Stimulated activated CD8-positive, alpha-beta memory T cell treated with anti-CD3 and anti-CD28 coated beads, Interleukin-4, amount 100 ng/mL, for 4 hours (primary cell): ENCODE measurements around the gene TMEM123.

Experiments used
- DNase-seq, 2 donors: peaks; one replicate each; pipeline ENCODE4 v3.0.0-alpha.2; 2020; ENCODE audit warnings: low read depth in 2 of 2, low spot score in 1 of 2

The TMEM123 gene, protein sequence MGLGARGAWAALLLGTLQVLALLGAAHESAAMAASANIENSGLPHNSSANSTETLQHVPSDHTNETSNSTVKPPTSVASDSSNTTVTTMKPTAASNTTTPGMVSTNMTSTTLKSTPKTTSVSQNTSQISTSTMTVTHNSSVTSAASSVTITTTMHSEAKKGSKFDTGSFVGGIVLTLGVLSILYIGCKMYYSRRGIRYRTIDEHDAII

DNA sequence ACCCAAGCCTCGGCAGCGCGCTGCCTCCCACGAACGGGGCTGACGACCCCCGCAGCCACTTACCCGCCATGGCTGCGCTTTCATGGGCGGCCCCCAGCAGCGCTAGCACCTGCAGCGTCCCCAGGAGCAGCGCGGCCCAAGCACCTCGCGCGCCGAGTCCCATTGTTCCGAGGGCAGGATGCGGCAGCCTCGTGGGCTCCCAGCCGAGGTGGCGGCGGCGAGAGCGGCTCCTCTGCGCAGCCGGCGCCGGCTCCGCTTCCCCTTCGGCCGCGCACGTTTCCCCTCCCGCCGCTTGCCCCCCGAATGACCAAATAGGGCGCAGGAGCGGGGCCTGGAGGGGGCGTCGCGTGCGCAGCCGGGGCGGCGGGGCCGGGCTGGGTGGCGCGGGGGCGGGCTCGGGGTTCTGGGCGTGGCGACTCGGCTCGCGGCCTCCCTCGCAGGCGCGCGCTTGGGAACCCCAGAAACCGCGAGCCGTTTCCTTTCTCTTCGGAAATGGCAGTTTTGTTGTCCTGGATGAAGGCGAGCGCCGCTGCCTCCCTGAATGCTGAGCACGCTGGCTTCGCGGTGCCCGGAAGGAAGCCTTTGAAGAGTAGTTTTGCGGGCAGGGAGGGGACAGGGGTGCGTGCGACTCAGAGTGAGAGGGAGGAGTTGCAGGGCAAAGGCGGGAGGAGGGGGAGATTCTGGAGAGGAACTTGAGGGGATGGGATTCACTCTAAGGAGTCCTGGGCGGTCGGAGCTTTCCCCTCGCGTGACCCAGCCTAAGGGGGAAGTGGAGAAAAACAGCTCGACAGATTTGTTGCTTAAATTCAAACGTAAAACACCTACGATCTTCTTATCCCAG, at the start of gene TMEM123:
TSS of gene TMEM123 (minus strand) at position 305 of the 841 bp plus-strand sequence. CDS start at position 163, 142 bp downstream.
- peak; percentile 75 for DNase-seq

DNA sequence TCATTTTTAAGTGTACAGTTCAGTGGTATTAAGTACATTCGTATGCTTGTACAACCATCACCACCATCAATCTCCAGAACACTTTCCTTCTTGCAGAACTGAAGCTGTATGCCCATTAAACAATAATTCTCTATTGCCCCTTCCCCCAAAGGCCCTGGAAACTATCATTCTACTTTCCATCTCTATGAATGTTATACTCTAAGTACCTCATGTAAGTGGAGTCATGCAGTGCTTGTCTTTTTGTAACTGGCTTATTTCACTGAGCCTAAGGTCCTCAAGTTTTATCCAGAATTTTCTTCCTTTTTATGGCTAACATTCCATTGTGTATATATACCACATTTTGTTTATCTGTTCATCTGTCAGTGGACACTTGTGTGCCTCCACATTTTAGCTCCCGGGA, 48.3 kb upstream of the TMEM123 start:
- DNase-seq, result no peak

DNA sequence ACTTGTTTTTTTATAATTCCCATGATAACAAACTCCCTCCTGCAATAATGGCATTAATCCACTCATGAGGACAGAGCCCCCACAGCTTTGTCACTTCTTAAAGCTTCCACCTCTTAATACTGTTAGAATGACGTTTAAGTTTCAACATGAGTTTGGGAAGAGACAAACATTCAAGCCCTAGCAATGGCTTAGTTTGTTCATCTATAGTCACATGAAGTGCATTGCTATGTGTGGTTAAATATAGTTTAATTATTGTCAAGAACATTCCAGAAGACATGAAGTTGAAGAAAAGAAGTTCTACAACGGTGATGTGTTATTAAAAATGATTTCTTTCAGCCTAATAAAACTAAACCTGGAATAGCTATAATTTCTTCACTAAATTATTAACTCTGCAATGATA, 47.4 kb upstream of the TMEM123 start:
- no peak for DNase-seq

DNA sequence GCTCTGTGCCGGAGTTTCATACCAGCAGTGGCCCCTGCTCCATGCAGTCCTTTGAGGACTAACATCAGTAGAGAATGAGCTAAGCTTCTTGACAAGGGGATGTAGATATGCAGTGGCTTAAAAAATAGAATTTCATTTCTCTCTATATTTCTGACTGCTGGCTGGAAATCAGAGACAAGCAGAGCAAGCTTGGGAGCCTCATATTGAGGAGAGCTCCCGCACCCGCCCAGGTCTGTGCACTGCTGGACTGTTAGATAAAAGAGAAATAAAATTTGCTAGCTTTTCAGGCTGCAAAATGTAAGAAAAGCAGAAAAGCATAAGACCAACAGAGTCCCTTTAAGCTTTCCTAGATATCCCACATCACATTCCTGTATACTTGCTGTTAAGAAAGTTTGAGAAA, 46.6 kb upstream of the TMEM123 start:
- no peak for DNase-seq

DNA sequence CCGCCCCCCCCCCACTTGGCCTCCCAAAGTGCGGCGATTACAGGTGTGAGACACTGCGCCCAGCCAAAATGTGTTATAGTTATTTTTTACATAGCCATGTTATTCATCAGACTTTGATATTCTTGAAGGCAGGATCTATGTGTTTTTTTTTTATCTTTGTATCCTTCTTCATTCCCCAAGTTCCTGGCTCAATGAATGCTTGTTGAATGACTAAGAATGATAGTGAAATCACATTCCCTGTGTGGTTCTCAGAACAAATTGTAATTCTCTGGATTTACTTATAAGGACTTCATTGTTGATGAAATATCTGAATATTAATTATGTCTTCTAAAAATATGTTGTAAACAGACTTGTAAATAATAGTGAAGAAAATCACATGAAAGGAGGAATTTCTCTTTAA, 44.5 kb upstream of the TMEM123 start:
- DNase-seq, result no peak

DNA sequence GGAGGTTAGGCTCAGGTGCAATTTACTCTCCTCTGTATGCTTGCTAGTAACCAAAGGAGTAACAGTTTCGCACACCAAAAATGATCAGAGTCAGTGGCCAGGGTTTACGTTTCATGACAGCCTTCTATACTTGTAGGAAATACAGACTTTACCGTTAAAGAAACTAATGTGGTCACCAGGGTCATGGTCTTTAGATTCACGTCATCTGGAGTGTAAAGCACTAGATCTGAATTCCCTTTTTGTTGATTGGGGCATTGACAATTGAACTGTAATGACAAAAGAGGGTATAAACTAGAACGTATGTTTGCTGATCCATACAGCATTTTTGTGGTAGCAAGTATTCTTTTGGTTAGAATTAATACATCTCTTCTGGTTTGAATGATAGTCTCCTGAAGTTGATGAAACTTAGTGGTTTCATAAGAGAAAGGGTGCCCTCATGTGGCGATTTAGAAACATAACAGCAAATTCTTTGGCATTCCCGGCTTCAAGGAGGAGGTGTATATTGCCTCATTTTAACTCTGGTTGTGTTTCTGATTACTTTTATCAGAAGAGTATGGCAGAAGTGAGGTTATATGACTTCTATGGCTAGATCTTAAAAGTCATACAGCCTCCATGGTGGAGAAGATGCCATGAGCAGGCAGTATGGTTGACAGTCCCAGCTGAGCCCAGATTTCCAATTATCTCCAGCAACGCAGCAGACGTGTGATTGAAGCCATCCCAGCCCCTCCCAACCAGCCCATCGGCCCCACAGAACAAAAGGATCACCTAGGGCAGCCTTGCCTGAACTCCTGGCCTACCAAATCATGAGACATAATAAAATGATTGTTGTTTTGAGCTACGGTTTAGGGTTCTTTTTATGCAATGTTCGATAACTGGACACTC, 42.8 kb upstream of the TMEM123 start:
- DNase-seq, result peak in 1 of 2 donors; percentile 11

DNA sequence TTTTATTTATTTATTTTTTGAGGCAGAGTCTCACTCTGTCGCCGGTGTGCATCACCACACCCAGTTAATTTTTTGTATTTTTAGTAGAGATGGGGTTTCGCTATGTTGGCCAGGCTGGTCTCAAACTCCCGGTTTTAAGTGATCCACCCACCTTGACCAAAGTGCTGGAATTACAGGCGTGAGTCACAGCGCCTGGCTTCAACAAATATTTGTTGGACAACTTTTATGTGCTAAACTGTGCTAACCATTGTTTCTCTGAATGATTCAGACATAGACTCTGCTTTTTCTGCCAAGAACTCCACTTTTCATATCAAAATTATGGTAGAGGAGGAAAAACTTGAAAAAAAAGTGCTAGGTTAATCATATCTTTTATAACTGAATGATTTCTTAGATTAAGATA, 41.7 kb upstream of the TMEM123 start:
- no peak for DNase-seq

DNA sequence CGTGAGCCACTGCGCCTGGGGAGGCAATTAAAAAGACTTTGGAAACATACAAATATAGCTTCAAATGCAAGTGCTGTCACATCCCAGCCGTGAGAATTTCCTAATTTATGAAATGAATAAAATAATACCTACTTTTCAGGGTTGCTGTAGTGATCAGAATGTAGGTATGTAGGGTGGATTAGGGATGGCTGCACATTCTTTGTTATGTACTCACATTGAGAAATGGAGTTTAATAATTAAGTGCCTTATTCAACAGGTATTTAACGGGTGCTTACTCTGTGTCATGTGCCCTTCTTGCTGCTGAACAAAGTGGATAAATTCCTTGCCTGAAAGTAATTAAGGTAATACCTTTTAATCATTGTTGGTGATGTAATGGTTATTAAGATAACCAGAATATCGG, 41.0 kb upstream of the TMEM123 start:
- DNase-seq, result no peak

DNA sequence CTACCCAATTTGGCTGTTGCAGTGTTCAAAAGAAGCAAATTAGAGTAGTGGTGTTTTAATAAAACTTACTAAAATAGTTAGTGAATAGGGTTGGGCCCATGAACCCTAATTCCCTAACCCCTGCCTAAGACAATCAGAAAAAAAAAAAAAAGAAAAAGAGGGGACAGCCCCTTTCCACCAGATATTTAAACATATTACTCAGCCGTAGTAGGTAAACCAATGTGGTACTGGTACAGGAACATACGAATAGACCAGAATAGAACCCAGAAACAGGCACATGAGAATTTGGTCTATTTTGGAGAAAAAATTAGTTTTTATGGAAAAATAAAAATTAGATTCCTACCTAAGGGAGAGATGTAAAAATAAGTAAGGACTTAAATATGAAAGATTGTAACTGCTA, 39.4 kb upstream of the TMEM123 start:
- DNase-seq, result no peak

DNA sequence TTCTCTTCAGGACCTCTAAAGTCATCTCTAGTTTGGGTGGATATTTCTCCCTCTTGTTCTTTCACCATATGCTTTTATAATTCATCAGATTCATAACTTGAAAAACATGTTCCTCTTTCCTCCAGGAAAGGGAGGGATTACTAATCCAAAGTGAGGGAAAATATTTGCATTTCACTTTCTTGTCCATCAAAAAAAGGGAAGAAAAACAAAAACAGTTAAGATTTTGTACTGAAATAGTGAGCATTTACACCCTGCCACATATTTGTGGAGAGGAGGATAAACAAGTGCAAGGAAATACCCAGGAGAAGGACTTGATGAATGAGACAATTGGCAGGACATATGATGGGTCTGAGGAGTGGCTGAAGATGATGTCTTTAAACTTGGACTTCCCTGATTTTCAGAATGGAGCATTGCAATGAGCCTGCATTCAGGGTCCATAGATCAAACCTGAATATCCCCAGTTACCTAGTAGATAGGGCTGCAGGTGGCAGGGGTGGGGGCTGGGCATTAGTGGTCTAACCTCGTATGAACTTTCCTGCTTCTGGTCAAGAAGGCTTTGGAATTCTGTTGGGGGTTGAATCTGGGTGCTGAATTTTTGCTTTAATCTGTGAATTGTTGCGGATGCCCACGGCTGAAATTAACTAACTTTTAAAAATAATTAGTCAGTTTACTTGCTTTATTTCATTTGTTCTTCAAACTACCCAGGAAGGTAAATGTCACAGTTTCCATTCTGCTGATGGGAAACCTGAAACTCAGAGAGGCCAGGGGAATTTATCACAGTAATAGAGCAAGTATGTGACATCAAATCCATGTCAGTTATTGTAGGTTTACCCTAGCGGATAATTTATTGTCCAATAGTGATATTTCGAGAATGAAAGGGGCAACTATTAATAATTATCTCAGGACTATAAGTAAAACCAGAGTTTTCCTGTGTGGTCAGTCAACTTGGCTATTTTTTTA, 36.9 kb upstream of the TMEM123 start:
- no peak for DNase-seq

DNA sequence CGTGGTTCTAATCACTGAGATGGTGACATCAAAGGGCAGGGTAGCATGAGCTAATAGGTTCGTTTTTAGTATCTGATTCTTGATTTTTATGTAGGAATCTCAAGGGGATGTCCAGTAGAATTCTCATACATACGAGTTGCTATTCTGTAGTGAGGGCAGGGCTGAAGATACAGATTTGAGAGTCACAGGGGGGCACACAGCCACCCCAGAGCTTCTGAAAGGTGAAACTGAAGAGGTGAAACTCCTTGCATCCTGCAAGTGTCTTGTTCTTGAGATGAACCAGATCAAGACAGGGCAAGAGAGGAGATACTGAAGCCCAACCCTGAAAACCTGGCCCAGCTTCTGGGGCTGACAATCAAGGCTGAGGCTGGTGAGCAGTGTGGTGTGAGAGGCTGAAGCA, 35.6 kb upstream of the TMEM123 start:
- DNase-seq, result no peak

DNA sequence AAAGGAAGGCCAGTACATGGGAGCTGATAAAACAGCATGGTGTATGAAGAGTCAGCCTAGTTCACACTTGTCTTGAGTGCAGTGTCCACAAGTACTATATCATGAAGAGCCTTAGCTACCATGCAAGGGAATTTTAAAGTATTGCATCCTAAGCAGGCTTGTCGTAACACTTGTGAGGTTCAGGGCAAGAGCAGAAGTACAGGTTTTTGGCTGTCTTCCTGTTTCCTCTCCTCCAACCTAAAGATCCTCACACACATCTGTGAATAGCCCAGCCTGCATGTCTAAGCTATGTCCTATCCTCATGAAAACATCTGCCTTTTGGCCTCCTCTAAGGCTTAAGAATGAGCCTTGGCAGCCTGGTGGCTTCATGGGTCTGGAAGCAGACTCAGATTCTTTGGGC, 34.6 kb upstream of the TMEM123 start:
- DNase-seq, result no peak

DNA sequence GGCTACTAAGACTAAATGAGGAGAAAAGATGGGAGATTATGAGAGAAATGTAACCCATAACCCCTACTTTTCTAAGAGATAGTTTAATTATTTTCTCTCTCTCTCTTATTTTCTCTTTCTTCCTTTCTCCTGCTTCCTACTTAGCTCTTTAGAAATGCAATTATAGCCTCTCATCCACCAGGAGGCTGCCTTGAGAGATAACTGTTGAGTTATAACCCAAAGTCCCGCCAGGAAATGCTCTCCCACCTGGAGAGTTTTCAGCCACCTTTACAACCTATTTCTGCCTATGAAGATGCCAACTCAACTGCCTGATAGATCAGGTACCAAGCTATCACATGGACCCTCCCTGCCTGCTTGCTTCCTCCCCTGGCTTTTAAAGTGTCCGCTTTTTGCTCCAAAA, 34.0 kb upstream of the TMEM123 start:
- no peak for DNase-seq

DNA sequence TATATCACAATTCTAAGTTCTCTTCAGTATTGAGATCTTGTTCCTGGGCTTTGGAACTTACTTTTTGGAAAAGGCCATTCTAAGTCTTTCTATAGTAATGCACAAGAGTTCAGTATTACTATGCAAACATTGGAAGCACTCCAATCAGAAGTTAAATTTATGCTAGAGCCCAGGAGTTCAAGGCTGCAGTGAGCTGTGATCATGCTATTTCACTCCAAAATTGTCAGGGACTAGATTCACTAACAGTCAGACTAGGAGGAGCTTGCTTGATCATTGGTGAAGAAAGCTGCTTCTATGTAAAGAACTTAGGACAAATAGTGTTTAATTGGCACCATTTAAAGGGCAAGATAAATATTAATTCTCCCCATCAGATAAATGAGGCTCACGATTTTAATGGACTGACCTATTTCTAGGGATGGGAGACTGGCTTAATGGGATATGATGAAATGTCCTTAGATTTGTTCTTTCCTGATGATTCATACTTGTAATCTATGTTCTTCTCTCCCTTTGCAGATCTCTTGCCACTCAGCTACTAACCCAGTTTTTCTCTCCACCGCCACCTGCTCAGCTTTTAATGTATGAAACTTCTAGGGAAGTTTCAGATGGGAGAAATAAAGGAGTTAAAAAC, 32.6 kb upstream of the TMEM123 start:
- DNase-seq, result no peak

DNA sequence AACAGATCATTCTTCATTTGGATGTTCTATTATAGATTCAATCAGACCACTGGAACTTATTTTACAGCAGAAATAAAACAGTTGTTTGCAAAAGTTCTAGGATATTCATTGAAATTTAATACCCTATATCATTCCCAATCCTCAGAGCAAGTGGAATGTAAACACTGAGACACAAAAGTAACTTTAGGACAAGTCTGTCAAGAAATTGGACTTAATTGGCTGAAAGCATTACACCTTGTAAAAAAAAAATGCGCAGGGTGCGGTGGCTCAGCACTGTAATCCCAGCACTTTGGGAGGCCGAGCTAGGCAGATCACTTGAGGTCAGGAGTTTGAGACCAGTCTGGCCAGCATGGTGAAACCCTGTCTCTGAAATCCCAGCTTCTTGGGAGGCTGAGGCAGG, 29.9 kb upstream of the TMEM123 start:
- DNase-seq, result no peak

DNA sequence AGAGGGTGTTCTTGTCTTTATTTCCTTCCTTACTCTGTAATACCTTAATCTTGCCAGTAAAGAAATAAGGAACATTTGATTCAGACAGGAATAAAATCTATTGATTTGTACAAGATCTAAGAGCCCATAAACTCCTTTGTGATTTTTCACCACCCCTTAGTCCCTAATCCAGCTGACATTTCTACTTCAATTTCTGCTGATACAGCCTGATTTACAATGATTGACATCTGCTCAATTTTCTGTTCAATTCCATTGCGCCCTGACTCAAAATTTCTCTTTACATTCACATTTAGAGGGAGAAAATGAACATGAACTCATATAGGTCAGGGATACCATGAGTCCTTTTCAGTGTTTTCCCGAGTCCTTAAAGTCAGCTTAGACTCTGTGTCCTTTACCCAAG, 27.2 kb upstream of the TMEM123 start:
- no peak for DNase-seq

DNA sequence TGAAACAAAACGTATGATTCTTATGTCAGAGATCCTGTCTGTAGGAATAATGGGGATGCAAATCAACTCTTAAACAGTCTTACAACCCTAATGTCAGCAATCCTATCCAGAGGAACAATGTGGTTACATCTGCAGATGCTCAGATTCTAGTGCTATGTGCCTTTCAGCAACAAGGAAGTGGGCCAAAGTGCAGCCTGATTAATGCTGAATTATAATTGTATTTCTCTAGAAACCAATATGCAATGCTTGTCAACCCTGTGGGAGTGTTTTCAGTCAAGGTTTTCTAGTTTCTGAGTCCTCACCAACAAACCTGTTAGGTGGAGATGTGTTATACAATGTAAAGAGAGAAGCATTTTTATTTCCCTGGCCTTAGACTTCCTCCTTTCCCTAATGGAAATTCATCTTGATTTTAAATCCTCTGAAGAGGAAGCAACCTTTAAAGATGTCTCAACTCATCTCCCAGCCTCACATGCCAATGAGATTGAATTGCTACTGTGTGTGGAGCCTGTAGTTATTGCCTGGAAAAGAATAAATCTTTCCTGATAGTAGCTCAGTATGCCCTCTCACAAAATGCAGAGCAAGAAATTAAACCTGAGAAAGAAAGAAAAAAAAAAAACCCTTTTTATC, 26.2 kb upstream of the TMEM123 start:
- no peak for DNase-seq

DNA sequence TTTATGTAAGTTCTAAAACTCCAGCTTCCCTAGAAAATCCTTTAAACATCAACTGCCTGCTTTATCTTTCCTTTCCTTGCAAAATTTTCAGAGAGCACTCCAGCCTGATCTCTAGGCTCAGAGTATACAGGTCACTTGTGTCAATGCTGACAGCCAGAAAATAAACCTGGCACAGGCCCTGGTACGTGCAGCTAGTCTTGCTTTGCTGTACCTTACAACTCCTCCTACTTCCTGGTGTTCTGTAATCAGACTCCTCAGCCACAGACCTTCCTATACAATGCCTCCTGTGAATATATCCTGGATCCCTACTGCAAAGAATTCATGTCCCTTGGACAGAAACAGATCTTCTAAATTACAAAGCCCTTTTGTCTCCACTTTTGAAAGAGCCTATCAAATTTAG, 24.2 kb upstream of the TMEM123 start:
- no peak for DNase-seq

DNA sequence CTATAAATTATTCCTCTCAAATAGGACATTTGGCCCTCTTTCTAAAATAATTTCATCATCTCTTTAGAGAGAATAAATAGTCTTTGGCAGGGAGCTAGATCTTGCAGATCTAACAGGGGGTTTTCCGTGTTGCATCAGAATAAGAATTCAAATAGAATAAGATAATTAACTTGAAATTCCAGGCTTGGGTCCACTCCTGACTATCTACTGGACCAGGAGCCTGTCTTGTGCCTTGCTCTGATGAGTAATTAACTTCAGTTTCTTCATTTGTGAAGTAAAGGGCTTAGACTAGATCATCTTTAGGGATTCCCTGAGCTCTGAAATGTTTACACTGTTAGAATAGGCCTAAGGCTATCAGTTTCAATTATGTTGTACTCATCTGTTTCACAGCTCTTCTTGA, 23.5 kb upstream of the TMEM123 start:
- no peak for DNase-seq

DNA sequence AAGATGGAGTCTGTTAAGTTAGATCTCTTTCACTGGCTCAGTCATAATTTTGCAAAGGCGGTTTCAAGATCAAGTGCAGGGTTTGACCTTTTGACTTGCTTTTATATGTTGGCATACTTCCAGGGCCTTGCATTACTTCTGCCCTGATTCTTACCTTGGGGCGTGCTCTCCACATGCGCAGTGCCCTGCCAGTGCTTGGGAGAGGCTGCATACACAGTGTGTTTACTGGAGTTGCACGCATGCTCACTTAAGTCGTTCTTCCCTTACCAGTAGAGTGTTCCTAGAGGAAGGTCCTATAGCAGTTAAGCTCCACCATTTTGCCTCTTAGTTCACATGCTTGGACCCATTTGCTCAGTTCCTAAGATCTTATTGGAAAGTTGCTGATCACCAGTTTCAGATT, 21.0 kb upstream of the TMEM123 start:
- DNase-seq, result no peak
